NCI-H2196 treated with DMSO at 0.1 percent for 48 hours (cell line): ENCODE measurements around the gene SFSWAP.

Experiments
- DNase-seq: peaks from one replicate; lab custom pipeline; 2025; ENCODE audit not compliant: unreplicated experiment; lab: John Stamatoyannopoulos, UW

Gene SFSWAP

DNA sequence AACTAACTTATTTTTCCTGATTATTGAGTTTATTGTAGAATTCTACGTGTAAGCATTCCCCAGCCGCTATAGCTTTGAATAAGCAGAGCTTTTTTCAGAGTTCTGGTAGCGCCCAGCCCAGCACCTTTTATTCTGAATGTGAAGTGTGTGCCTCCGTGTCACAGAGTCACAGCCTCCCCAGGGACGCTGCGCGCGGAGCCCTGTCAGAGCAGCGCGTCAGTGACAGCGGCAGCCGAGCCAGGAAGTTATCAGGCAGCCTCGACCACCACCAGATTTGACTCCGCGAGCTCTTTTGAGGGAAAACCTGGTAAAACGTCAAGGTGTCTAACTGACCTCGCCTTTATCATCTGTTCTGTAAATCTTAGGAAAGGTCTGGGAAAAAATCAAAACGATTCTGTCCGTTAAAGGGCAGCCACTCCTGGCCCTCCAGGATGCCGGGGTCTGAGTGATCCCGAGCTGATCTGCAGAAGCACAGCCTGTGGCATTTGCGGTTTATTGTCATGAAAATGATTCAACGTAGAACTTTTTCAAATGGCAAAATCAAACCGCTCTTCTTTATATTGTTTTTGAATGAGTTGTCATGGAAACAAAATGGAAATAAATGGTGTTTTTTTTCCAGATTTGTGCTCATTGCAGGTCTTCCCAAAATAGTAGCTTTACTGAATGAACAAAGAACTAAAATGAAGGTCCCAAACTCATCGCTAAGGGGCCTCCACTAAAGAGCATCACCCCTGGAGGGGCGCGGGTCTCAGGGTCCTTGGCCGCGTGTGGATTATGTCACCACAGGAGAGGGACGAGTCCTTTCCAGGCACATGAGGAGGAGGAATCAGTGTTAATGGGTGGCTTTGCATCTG lies 74.2 kb downstream of the SFSWAP start:
- DNase-seq, result no peak

GRCh38 chr12:131785763-131786330 lies 75.0 kb downstream of the SFSWAP start:
- DNase-seq, result no peak

GRCh38 chr12:131786331-131786730 lies 75.4 kb downstream of the SFSWAP start:
- no peak for DNase-seq

DNA sequence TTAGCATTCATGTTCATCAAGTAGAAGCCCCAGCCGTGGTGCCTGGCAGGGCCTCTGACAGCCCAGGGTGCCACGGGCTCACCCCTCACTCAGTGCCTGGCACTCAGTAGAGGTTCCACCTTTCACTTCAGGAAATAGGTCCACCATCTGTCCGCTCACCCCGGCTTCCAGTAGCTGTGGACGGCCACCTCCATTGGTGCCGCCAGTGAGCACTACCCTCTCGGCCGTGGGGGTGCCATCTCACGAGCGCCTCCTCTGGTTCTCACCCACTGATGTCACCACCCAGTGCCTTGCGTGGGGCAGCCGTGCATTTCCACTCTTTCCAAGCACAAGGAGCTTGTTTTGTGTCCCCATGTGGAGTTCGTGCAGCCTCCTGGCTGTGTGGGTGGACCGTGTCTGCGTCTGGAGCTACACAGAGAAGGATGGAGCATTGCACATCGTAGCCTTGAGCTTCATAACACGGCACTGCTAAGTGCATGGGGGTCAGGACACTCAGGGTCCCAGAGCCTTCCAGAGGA lies 76.3 kb downstream of the SFSWAP start:
- DNase-seq, result no peak

DNA sequence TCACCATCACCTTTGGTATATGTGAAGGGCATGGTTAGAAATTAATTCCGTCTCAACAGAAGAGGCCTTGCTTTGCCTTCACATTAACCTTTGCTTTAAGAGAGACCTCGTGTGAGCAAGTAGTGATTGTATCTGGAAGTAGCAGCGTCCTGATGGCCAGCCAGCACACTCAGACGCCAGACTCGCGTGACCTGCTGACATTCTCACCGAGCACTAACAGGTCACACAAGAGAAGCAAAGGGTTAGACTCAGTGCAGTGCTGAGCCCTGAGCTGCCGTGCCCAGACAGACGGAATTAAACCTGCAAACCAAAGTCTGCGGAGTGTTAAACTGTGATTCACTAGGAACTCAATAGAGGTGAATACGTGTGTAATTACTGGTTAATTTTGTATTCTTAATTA lies 77.2 kb downstream of the SFSWAP start:
- no peak for DNase-seq

GRCh38 chr12:131789638-131790037 lies 78.7 kb downstream of the SFSWAP start:
- DNase-seq, result no peak

DNA sequence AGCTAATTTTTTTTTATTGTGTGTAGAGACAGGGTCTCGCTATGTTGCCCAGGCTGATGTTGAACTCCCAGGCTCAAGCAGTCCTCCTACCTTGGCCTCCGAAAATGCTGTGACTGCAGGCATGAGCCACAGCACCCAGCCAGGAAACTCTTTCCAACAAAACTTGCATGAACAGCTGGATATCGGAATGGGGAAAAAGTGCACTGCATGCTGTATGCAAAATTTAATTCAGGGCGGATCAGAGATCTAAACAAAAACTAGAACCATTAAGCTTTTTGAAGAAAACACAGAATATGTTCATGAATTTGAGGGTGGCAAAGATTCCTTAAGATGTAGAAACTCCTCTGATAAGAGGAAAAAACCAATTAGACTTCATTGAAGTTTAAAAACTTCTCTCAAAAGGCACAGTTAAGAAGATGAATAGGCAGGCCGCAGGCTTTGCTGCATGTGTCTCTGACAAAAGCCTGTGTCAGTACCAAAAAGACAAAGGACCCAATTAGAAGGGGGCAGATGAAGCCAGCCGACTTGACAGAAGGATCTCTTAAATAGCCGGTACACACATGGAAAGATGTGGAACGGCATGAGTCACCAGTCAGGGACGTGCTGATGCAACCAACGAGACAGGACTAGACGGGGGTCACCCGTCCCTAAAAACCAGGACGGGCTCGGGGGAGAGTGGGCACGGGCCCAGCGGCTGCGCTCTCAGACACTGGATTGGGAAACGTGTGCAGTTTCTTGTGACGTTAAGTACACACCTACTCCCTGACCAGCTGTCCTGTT lies 82.5 kb downstream of the SFSWAP start:
- DNase-seq, result no peak

DNA sequence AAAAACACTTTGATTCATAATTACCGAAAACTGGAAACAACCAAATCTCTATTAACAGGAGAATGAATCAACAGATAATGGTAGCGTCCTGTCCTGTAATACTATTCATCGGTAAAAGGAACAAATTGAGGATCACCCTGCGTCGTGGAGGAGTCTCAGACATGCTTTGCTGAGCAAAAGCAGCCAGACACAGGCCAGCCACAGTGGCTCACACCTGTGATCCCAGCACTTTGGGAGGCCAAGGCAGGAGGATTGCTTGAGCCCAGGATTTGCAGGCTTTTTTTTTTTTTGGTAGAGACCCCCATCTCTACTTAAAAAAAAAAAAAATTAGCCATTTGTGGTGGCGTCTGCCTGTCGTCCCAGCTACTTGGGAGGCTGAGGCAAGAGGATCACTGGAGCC lies 83.2 kb downstream of the SFSWAP start:
- no peak for DNase-seq

GRCh38 chr12:131794573-131794972 lies 83.7 kb downstream of the SFSWAP start:
- DNase-seq, result no peak

GRCh38 chr12:131795064-131795463 lies 84.2 kb downstream of the SFSWAP start:
- DNase-seq, result no peak

DNA sequence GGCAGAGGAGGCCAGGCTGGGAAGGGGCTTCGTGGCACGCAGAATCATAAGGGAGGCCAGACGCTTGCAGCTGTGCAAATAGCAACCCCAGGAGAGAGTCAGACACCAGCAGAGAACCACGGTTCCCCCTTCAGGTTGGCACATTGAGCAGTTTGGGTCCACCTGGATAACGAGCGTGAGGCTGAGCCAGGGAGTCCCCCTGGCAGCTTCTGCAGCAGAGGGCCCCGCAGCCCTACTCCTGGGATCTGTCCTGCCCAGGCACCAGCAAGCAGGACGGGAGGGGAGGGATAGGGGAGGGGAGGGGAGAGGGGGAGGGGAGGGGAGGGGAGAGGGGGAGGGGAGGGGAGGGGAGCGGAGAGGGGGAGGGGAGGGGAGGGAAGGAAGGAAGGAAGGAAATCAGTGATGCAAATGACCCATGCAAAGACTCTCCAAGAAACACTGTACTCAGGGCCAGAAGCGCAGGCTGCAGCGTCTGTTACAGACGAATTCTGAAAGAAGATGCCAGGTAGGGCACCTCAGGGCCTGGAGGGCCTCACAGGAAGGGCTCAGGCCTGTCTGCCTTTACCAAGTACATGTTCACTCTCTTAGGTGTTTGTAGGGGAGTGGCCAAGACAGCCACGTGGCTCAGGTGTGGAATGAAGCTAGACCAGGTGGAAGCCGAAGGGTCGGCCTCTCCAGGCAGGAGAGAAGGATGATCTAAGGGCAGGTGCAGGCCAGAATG lies 85.0 kb downstream of the SFSWAP start:
- no peak for DNase-seq

DNA sequence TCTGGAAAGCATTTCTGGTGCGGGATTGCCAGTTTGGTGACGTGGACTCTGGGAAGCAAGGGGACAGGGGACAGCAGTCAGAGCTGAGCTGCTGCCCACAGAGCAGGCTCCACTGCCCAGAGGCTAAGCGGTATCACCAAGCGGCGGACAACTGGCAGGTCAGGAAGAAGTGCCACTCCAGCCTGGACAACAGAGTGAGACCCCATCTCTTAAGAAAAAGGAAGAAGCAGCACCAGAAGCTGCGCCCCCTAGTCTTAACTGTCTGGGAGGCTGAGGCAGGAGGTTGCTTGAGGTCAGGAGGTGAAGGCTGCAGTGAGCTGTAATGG lies 85.5 kb downstream of the SFSWAP start:
- DNase-seq, result no peak

GRCh38 chr12:131796754-131797587 lies 86.1 kb downstream of the SFSWAP start:
- DNase-seq, result no peak

GRCh38 chr12:131797588-131797934 lies 86.7 kb downstream of the SFSWAP start:
- DNase-seq, result no peak

DNA sequence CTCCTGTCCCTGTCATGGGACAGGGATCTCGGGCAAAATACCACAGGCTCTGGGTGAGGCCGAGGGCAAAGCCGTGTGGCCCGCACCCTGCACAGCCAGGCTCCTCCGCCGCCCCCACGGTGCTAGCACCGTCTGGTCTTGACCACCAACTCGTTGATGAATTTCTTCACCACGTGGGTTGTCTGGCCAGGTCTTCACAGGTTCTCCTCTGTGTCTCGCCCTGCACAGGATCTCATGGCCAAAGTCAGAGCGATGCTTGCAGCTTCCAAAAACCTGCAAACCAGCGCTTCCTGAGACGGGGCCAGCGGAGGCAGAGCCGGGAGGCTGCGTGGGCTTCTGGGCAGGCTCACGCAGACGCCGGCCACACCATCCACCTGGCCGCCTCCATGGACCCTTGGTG lies 88.3 kb downstream of the SFSWAP start:
- DNase-seq, result no peak

DNA sequence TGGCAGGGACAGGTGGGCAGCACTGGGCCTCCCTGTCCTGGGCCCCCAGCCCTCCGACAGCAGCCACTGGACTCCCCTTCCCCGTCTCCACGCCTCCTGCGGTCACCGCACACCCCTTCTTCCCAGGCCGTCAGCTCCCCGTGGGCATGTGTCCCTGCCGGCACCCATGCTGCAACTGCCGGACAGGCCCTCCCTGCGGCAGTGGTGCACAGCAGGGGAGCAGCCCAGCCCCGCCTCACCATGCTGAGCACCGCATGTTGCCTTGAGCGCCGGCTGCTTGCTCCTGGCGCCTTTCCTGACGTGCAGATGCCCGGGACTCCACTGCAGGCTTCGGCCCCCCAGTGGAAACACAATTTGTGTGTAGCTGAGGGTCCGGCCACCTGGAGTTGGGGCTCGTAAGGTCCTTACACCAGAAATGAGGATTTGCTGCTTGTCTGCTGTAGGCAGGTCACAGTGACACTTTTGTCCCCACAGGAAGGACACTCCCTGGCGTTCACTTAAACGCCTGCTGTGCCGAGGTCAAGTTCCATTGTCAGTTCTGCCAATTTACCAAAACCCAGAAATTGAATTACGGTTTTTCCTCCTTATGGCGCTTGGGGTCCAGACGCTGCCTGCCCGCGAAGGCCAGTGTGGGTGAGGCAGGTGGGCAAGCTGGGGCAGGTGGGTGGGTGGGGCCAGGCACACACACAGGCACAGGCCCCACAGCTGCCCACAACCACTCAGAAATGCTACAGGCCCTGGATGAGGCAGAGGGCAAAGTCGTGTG lies 89.1 kb downstream of the SFSWAP start:
- DNase-seq, result no peak

DNA sequence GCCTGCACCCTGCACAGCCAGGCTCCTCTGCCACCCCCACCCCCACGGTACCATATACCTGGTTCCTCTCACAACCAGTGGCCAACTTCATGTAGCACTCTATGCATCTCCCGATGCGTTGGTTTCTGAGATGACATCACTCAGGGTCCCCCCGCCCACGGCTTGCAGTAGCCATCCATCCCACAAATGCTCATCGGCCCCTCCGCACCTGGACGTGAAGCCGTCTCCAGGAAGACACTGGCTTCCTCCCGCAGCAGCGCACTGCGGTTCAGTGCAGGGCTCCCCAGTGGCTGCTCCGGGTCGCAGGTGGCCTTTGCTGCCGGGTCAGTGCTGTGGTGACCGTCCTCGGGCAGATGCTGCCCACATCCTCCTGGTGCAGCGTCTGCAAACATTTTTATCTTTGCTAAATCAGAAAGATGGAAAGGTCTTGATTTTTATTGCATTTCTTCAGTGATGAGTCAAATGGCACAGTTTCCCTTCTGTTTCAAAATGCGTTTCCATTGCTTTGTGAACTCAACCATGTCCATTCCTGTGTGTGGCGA lies 89.8 kb downstream of the SFSWAP start:
- DNase-seq, result no peak

GRCh38 chr12:131801254-131801866 lies 90.5 kb downstream of the SFSWAP start:
- no peak for DNase-seq

DNA sequence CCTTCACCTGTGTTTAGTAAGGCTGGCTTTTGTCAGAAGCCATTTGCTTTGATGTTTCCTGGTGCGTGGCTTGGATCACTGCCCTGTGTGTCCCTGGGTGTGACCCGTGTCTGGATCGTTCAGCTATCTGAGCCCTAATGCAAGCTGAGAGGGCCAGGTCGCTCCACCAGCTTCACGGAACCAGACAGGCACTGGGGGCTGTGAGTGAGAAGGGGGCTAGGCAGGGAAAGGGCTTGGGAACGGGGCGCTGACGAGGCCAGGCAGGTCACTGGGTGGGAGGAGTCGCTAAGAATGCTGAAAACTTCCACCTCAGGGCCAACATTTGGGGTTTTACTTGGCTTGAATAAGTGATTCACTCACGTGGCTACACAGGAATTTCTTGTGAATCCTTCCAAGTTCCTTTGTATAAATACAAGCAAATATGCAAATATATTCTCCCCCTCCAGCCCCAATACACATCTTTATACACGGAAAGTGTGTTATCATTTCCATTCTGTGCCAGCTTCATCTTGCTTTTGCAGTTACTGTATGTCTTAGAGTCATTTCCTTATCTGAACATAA lies 93.2 kb downstream of the SFSWAP start:
- DNase-seq, result no peak
